ENCODE data around the gene SYCP2L.

The SYCP2L gene

DNA sequence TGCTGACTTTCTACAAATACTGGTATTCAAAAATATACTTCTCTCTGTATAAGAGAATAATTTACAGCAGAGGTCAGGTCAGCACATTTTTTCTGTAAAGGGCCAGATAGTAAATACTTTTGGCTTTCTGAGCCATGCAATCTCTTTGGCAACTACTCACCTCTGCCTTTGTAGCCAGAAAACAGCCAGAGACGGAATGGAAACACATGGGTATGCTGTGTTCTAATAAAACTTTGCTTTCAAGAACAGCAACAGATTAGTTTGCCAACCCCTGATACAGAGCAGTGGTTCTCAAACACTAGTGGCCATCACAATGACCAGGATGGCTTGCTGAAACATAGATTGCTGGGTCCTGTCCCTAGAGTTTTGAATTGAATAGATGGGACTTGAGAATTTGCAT, 46.3 kb downstream of the SYCP2L start:
- no peak for DNase-seq (ENCODE audit: low read depth in 2 of 2)
- H3K4me3 ChIP-seq (replicated peaks in 1 of 2; ENCODE audit: low read depth in 2 of 2, low read length in 2 of 2), result no peak overlapping the region
- TF ChIP-seq, protein P1, sequence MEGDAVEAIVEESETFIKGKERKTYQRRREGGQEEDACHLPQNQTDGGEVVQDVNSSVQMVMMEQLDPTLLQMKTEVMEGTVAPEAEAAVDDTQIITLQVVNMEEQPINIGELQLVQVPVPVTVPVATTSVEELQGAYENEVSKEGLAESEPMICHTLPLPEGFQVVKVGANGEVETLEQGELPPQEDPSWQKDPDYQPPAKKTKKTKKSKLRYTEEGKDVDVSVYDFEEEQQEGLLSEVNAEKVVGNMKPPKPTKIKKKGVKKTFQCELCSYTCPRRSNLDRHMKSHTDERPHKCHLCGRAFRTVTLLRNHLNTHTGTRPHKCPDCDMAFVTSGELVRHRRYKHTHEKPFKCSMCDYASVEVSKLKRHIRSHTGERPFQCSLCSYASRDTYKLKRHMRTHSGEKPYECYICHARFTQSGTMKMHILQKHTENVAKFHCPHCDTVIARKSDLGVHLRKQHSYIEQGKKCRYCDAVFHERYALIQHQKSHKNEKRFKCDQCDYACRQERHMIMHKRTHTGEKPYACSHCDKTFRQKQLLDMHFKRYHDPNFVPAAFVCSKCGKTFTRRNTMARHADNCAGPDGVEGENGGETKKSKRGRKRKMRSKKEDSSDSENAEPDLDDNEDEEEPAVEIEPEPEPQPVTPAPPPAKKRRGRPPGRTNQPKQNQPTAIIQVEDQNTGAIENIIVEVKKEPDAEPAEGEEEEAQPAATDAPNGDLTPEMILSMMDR (IDR thresholded peaks at IDR 0.05; ENCODE audit: low read depth, low read length), result no peak

- TF ChIP-seq, protein P1 (IDR thresholded peaks at IDR 0.05; ENCODE audit: low read depth, low read length), result no peak
- no peak overlapping the region for H3K4me3 ChIP-seq (replicated peaks in 1 of 2; ENCODE audit: low read depth in 2 of 2, low read length in 2 of 2)
Observed at GRCh38 chr6:10939840-10940239, 53.0 kb downstream of the SYCP2L start.

DNA sequence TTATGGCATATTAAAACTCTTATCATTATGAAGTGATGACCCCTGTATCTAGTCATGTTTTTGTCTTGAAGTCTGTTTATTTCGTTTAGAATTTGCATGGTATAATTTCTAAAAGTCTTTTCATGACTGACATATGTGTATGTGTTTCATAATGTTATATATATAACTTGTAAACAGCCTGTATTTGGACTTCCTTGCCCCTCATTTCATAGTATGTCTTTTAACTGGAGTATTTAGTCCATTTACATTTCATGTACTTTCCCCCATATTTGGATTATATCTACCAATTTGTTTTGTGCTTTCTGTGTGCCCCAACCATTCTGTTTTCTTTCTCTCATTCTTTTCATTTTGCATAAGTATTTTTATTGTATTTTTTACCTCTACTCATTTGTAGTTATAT, 59.0 kb downstream of the SYCP2L start:
- DNase-seq (ENCODE audit: low read depth in 2 of 2), result no peak
- no peak overlapping the region for H3K4me3 ChIP-seq (replicated peaks in 1 of 2; ENCODE audit: low read depth in 2 of 2, low read length in 2 of 2)
- TF ChIP-seq, protein P1 (IDR thresholded peaks at IDR 0.05; ENCODE audit: low read depth, low read length), result no peak

More at GRCh38 chr6:10939840-10940239, 53.0 kb downstream of the SYCP2L start:
- DNase-seq (ENCODE audit: low read depth in 2 of 2), result no peak

- H3K4me3 ChIP-seq (replicated peaks in 1 of 2; ENCODE audit: low read depth in 2 of 2, low read length in 2 of 2), result no peak overlapping the region
- no peak for DNase-seq (ENCODE audit: low read depth in 2 of 2)
- TF ChIP-seq, protein P1 (IDR thresholded peaks at IDR 0.05; ENCODE audit: low read depth, low read length), result no peak
Observed at GRCh38 chr6:10947966-10948365, 61.1 kb downstream of the SYCP2L start.

DNA sequence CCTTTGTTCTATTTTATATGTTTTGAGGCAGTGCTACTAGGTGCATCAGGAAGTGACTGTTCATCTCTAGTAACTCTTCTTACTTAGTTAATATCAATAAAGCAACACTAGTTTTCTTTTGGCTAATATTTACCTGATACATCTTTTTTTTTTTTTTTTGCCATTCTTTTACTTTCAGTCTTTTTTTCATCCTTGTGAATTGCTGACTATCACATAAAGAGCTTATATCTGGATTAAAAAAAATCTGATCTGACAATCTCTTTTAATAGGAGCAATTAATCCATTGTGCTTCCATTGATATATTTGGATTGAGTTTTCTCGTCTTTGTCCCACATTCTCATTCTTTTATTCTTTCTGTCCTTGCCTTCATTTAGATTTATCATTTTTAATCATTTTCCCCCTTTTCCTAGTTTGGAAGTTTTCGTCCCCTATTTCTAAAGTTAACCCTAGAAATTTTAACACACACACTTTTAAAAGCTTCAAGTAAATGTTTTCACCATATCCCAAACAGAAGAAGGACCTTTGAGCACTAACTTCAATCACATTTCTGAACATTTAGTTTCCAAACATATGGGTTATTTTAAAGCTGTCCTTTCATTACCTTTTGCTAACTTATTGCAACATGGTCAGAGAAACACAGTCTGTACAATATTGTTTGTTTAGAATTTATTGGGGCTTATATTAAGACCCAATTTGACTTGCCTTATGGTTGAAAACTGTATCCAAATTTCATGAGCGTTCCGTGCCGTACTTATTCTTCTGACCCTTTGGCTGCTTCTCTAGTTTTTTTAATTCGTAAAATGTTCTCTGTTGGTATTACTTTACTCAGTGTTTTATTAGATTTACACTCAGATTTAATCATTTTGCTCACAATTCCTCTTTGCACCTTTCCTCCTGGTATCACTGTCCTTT, 63.0 kb downstream of the SYCP2L start:
- TF ChIP-seq, protein P1 (IDR thresholded peaks at IDR 0.05; ENCODE audit: low read depth, low read length), result no peak
- H3K4me3 ChIP-seq (replicated peaks in 1 of 2; ENCODE audit: low read depth in 2 of 2, low read length in 2 of 2), result no peak overlapping the region
- DNase-seq (ENCODE audit: low read depth in 2 of 2), result no peak

DNA sequence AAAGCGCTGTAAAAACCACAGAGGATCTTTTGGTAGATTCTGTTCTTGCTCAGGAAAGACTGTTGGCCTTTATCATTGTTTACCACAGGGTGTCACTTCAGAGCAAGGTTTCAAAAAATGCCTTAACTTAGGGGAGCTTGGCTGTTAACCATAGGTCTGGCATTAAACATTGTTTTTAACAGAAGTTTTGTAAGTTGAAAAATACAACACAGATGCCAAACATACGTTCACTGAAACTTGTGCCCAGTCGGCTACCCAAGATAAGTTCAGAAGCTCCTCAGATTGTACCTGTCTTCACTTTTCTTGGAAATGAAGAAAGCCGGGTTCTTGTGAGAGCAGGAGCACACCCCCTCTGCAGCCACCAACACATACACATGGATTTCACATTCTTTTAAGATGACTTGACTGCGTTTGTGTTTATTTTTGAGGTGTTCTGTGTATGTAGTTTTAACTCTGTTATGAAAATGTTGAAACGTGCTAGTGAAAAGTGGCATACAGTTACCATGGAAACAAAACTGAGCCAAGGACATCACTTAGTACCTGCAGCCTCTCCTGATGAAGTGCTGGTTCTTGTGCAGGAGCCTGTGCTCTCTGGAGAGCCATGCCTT, 64.9 kb downstream of the SYCP2L start:
- no peak overlapping the region for H3K4me3 ChIP-seq (replicated peaks in 1 of 2; ENCODE audit: low read depth in 2 of 2, low read length in 2 of 2)
- peak; percentile 77 to 83 for DNase-seq (ENCODE audit: low read depth in 2 of 2)
- TF ChIP-seq, protein P1 (IDR thresholded peaks at IDR 0.05; ENCODE audit: low read depth, low read length), result peak; percentile 64

Data from cardiac fibroblast (primary cell).